ENCODE results near the gene FAM20B. TPM values are rescaled to one million over a fixed set of nuclear protein-coding genes. Genes with fewer than 3 reads are reported as not detected.
"Not testable (repeated sequence)": the region's sequence is repeated elsewhere in the genome, so short reads cannot be mapped to it uniquely, and the experiment has no call there.

FAM20B gene
- total and polyA plus RNA-seq, 4 donors = 3.1 to 39.8 (median 13.6) TPM

- H3K9ac ChIP-seq (ENCODE audit: low read depth in 1 of 2, low read length in 2 of 2); H3K4me3 ChIP-seq (ENCODE audit: low read depth in 1 of 3, low read length in 3 of 3); H3K27me3 ChIP-seq (ENCODE audit: control insufficient read depth in 4 of 4, insufficient read depth in 4 of 4, low read length in 3 of 4); H3K9me3 ChIP-seq (ENCODE audit: control insufficient read depth in 4 of 4, low read length in 3 of 4); H3K36me3 ChIP-seq (ENCODE audit: control insufficient read depth in 4 of 4, insufficient read depth in 3 of 4, low read depth in 1 of 4, low read length in 3 of 4); DNase-seq (ENCODE audit: low spot score); H3K27ac ChIP-seq (ENCODE audit: low read depth in 1 of 2, low read length in 2 of 2); H3K4me1 ChIP-seq (ENCODE audit: control insufficient read depth in 4 of 4, insufficient read depth in 4 of 4, low read length in 3 of 4): not testable (repeated sequence)
- WGBS = 93% methylated on average over 27 of the region's 27 CpGs
Measured at GRCh38 chr1:179040175-179040551, 14.5 kb downstream of the FAM20B start.

- Histone ChIP-seq H3K27ac (ENCODE audit: low read depth in 1 of 2, low read length in 2 of 2) (no peak overlapping the region), H3K4me1 (ENCODE audit: control insufficient read depth in 4 of 4, insufficient read depth in 4 of 4, low read length in 3 of 4) (peaks cover 0 to 3% (median 1%) of the 10 kb centered on the region in 4 donors), H3K36me3 (ENCODE audit: control insufficient read depth in 4 of 4, insufficient read depth in 3 of 4, low read depth in 1 of 4, low read length in 3 of 4) (no peaks in the 10 kb centered on the region), H3K9me3 (ENCODE audit: control insufficient read depth in 4 of 4, low read length in 3 of 4) (no peaks in the 10 kb centered on the region), H3K9ac (ENCODE audit: low read depth in 1 of 2, low read length in 2 of 2) (no peak overlapping the region), H3K27me3 (ENCODE audit: control insufficient read depth in 4 of 4, insufficient read depth in 4 of 4, low read length in 3 of 4) (no peaks in the 10 kb centered on the region), H3K4me3 (ENCODE audit: low read depth in 1 of 3, low read length in 3 of 3) (no peak overlapping the region)
- 96% methylated on average over 8 of the region's 8 CpGs for WGBS
- TF ChIP-seq RAD21 (IDR thresholded peaks at IDR 0.05) (no peak), FOXA1 (IDR thresholded peaks at IDR 0.05) (no peak), FOXA2 (IDR thresholded peaks at IDR 0.05) (no peak), GABPA (IDR thresholded peaks at IDR 0.05 in 1 of 2, conservative IDR thresholded peaks at IDR 0.05 in 1 of 2) (no peak), JUND (IDR thresholded peaks at IDR 0.05) (no peak), REST (IDR thresholded peaks at IDR 0.05) (no peak), CTCF (IDR thresholded peaks at IDR 0.05; ENCODE audit: low read depth, low read length, missing input control) (no peak), ATF3 (IDR thresholded peaks at IDR 0.05) (no peak), RXRA (IDR thresholded peaks at IDR 0.05) (no peak)
- no peak for DNase-seq (ENCODE audit: low spot score)
Measured at GRCh38 chr1:179042087-179042486, 16.4 kb downstream of the FAM20B start.

GRCh38 chr1:179042700-179043099 lies 17.0 kb downstream of the FAM20B start:
- Histone ChIP-seq H3K9me3 (ENCODE audit: control insufficient read depth in 4 of 4, low read length in 3 of 4) (no peaks in the 10 kb centered on the region), H3K9ac (ENCODE audit: low read depth in 1 of 2, low read length in 2 of 2) (no peak overlapping the region), H3K27ac (ENCODE audit: low read depth in 1 of 2, low read length in 2 of 2) (no peak overlapping the region), H3K4me3 (ENCODE audit: low read depth in 1 of 3, low read length in 3 of 3) (no peak overlapping the region), H3K27me3 (ENCODE audit: control insufficient read depth in 4 of 4, insufficient read depth in 4 of 4, low read length in 3 of 4) (no peaks in the 10 kb centered on the region), H3K4me1 (ENCODE audit: control insufficient read depth in 4 of 4, insufficient read depth in 4 of 4, low read length in 3 of 4) (peaks cover 0 to 3% (median 1%) of the 10 kb centered on the region in 4 donors), H3K36me3 (ENCODE audit: control insufficient read depth in 4 of 4, insufficient read depth in 3 of 4, low read depth in 1 of 4, low read length in 3 of 4) (no peaks in the 10 kb centered on the region)
- over 99% methylated on average over 5 of the region's 5 CpGs for WGBS
- no peak for DNase-seq (ENCODE audit: low spot score)
- no peak for TF ChIP-seq MAX (IDR thresholded peaks at IDR 0.05)
- no peak for TF ChIP-seq REST (IDR thresholded peaks at IDR 0.05)
- TF ChIP-seq EGR1 (IDR thresholded peaks at IDR 0.05; ENCODE audit: low read depth in 2 of 2) = no peak
- TF ChIP-seq FOXA1 (IDR thresholded peaks at IDR 0.05) = no peak
- no peak for TF ChIP-seq CTCF (IDR thresholded peaks at IDR 0.05; ENCODE audit: low read depth, low read length, missing input control)
- no peak for TF ChIP-seq HNF4A (conservative IDR thresholded peaks at IDR 0.05)
- no peak for TF ChIP-seq RAD21 (IDR thresholded peaks at IDR 0.05)
- TF ChIP-seq RXRA (IDR thresholded peaks at IDR 0.05) = no peak
- no peak for TF ChIP-seq JUND (IDR thresholded peaks at IDR 0.05)
- no peak for TF ChIP-seq HNF4G (IDR thresholded peaks at IDR 0.05)
- TF ChIP-seq NR2F2 (IDR thresholded peaks at IDR 0.05) = no peak

Measured in liver (tissue), 9 donors.